Measurements from ENCODE around the gene TCIRG1.

TCIRG1 gene

GRCh38 chr11:67996051-67996450, 42.8 kb upstream of the TCIRG1 start:
- H2BK5ac ChIP-seq (ENCODE audit: low read depth, low read length, poor library complexity, severe bottlenecking): no peak overlapping the region
- no peaks in the 10 kb centered on the region for H3K79me1 ChIP-seq (replicated peaks; ENCODE audit: low read length, poor library complexity, severe bottlenecking)
- H3K14ac ChIP-seq (ENCODE audit: low read length in 2 of 2): no peak overlapping the region
- DNase-seq: no peak
- H3K4me3 ChIP-seq (ENCODE audit: insufficient read depth in 1 of 2, low read depth in 1 of 2, low read length in 2 of 2): no peak overlapping the region
- no peak overlapping the region for H3K4ac ChIP-seq (ENCODE audit: low read depth in 1 of 2, low read length in 2 of 2)
- H3K27ac ChIP-seq (ENCODE audit: low read length, poor library complexity, severe bottlenecking): no peak overlapping the region
- H2BK15ac ChIP-seq (ENCODE audit: low read depth, poor library complexity, severe bottlenecking): no peak overlapping the region
- no peaks in the 10 kb centered on the region for H3K9me3 ChIP-seq (ENCODE audit: control insufficient read depth, low read length)
- no peak overlapping the region for H3K4me2 ChIP-seq (ENCODE audit: low read length, poor library complexity, severe bottlenecking)
- H3K36me3 ChIP-seq (ENCODE audit: control insufficient read depth in 1 of 2, insufficient read depth in 2 of 2, low read depth in 1 of 2, low read length in 2 of 2): peaks cover 0 to 30% of the 10 kb centered on the region in 2 experiments
- peaks cover 0 to under 1% of the 10 kb centered on the region in 2 experiments for H3K27me3 ChIP-seq (ENCODE audit: control insufficient read depth in 1 of 2, insufficient read depth in 1 of 2, low read length in 2 of 2)
- H2BK120ac ChIP-seq (ENCODE audit: low read depth, low read length): no peak overlapping the region
- 97% methylated on average over 7 of the region's 13 CpGs for WGBS
- no peak overlapping the region for H2BK12ac ChIP-seq (ENCODE audit: low read length in 2 of 2)
- no peak overlapping the region for H3K18ac ChIP-seq (ENCODE audit: low read depth in 1 of 2, low read length in 2 of 2)
- no peak overlapping the region for H3K23ac ChIP-seq (ENCODE audit: low read length in 2 of 2)
- H3K4me1 ChIP-seq (ENCODE audit: control insufficient read depth, insufficient read depth, low read depth, low read length): peaks cover 2% of the 10 kb centered on the region
- no peak overlapping the region for H3K9ac ChIP-seq (ENCODE audit: low read length)
- H2AK5ac ChIP-seq (ENCODE audit: low read length, severe bottlenecking): no peak overlapping the region
- no peak overlapping the region for H2AFZ ChIP-seq (ENCODE audit: low read depth, low read length)
- no peak overlapping the region for H4K91ac ChIP-seq (ENCODE audit: low read length)
- H4K8ac ChIP-seq (ENCODE audit: low read length): no peak overlapping the region

GRCh38 chr11:67996622-67997474, 42.0 kb upstream of the TCIRG1 start:
- H3K4me1 ChIP-seq (ENCODE audit: control insufficient read depth, insufficient read depth, low read depth, low read length): peaks cover 2% of the 10 kb centered on the region
- no peak overlapping the region for H2AK5ac ChIP-seq (ENCODE audit: low read length, severe bottlenecking)
- H3K18ac ChIP-seq (ENCODE audit: low read depth in 1 of 2, low read length in 2 of 2): peak overlapping the region in 1 of 2 experiments; percentile 34
- no peaks in the 10 kb centered on the region for H3K27me3 ChIP-seq (ENCODE audit: control insufficient read depth in 1 of 2, insufficient read depth in 1 of 2, low read length in 2 of 2)
- no peak overlapping the region for H3K4ac ChIP-seq (ENCODE audit: low read depth in 1 of 2, low read length in 2 of 2)
- peaks cover 0 to 30% of the 10 kb centered on the region in 2 experiments for H3K36me3 ChIP-seq (ENCODE audit: control insufficient read depth in 1 of 2, insufficient read depth in 2 of 2, low read depth in 1 of 2, low read length in 2 of 2)
- DNase-seq: peak; percentile 57
- no peak overlapping the region for H3K23ac ChIP-seq (ENCODE audit: low read length in 2 of 2)
- no peaks in the 10 kb centered on the region for H3K9me3 ChIP-seq (ENCODE audit: control insufficient read depth, low read length)
- H2BK15ac ChIP-seq (ENCODE audit: low read depth, poor library complexity, severe bottlenecking): no peak overlapping the region
- H2BK12ac ChIP-seq (ENCODE audit: low read length in 2 of 2): no peak overlapping the region
- H2BK120ac ChIP-seq (ENCODE audit: low read depth, low read length): no peak overlapping the region
- no peak overlapping the region for H3K27ac ChIP-seq (ENCODE audit: low read length, poor library complexity, severe bottlenecking)
- H2AFZ ChIP-seq (ENCODE audit: low read depth, low read length): peak overlapping the region; percentile 15
- H3K9ac ChIP-seq (ENCODE audit: low read length): no peak overlapping the region
- no peaks in the 10 kb centered on the region for H3K79me1 ChIP-seq (replicated peaks; ENCODE audit: low read length, poor library complexity, severe bottlenecking)
- no peak overlapping the region for H3K14ac ChIP-seq (ENCODE audit: low read length in 2 of 2)
- no peak overlapping the region for H2BK5ac ChIP-seq (ENCODE audit: low read depth, low read length, poor library complexity, severe bottlenecking)
- H4K8ac ChIP-seq (ENCODE audit: low read length): peak overlapping the region; percentile 43
- no peak overlapping the region for H3K4me3 ChIP-seq (ENCODE audit: insufficient read depth in 1 of 2, low read depth in 1 of 2, low read length in 2 of 2)
- peak overlapping the region; percentile 20 for H4K91ac ChIP-seq (ENCODE audit: low read length)
- WGBS: 47% methylated on average over 41 of the region's 41 CpGs
- H3K4me2 ChIP-seq (ENCODE audit: low read length, poor library complexity, severe bottlenecking): no peak overlapping the region

- Histone ChIP-seq H3K4me2 (ENCODE audit: low read length, poor library complexity, severe bottlenecking) (no peak overlapping the region), H4K91ac (ENCODE audit: low read length) (peak overlapping the region; percentile 43), H3K4me3 (ENCODE audit: insufficient read depth in 1 of 2, low read depth in 1 of 2, low read length in 2 of 2) (no peak overlapping the region), H3K79me1 (replicated peaks; ENCODE audit: low read length, poor library complexity, severe bottlenecking) (no peaks in the 10 kb centered on the region), H3K9ac (ENCODE audit: low read length) (no peak overlapping the region), H3K9me3 (ENCODE audit: control insufficient read depth, low read length) (no peaks in the 10 kb centered on the region), H4K8ac (ENCODE audit: low read length) (no peak overlapping the region), H3K4me1 (ENCODE audit: control insufficient read depth, insufficient read depth, low read depth, low read length) (peaks cover 3% of the 10 kb centered on the region), H3K27me3 (ENCODE audit: control insufficient read depth in 1 of 2, insufficient read depth in 1 of 2, low read length in 2 of 2) (no peaks in the 10 kb centered on the region), H2AK5ac (ENCODE audit: low read length, severe bottlenecking) (no peak overlapping the region), H3K23ac (ENCODE audit: low read length in 2 of 2) (no peak overlapping the region), H3K14ac (ENCODE audit: low read length in 2 of 2) (no peak overlapping the region), H2BK12ac (ENCODE audit: low read length in 2 of 2) (no peak overlapping the region), H3K27ac (ENCODE audit: low read length, poor library complexity, severe bottlenecking) (no peak overlapping the region), H2BK5ac (ENCODE audit: low read depth, low read length, poor library complexity, severe bottlenecking) (no peak overlapping the region), H2BK120ac (ENCODE audit: low read depth, low read length) (no peak overlapping the region), H2AFZ (ENCODE audit: low read depth, low read length) (no peak overlapping the region), H3K4ac (ENCODE audit: low read depth in 1 of 2, low read length in 2 of 2) (no peak overlapping the region), H3K36me3 (ENCODE audit: control insufficient read depth in 1 of 2, insufficient read depth in 2 of 2, low read depth in 1 of 2, low read length in 2 of 2) (peaks cover 0 to 30% of the 10 kb centered on the region in 2 experiments), H2BK15ac (ENCODE audit: low read depth, poor library complexity, severe bottlenecking) (no peak overlapping the region), H3K18ac (ENCODE audit: low read depth in 1 of 2, low read length in 2 of 2) (no peak overlapping the region)
- DNase-seq: no peak
- WGBS: 97% methylated on average over 25 of the region's 29 CpGs
These were observed 41.3 kb upstream of the TCIRG1 start for GRCh38 chr11:67997475-67997921.

GRCh38 chr11:67998150-67999045, 40.4 kb upstream of the TCIRG1 start:
- no peak overlapping the region for H2BK5ac ChIP-seq (ENCODE audit: low read depth, low read length, poor library complexity, severe bottlenecking)
- WGBS: 91% methylated on average over 7 of the region's 9 CpGs
- H3K4me3 ChIP-seq (ENCODE audit: insufficient read depth in 1 of 2, low read depth in 1 of 2, low read length in 2 of 2): no peak overlapping the region

More at GRCh38 chr11:67998150-67999045, 40.4 kb upstream of the TCIRG1 start:
- Histone ChIP-seq H3K4me2 (ENCODE audit: low read length, poor library complexity, severe bottlenecking) (no peak overlapping the region), H3K9ac (ENCODE audit: low read length) (no peak overlapping the region), H3K14ac (ENCODE audit: low read length in 2 of 2) (no peak overlapping the region), H2BK120ac (ENCODE audit: low read depth, low read length) (no peak overlapping the region), H3K36me3 (ENCODE audit: control insufficient read depth in 1 of 2, insufficient read depth in 2 of 2, low read depth in 1 of 2, low read length in 2 of 2) (peaks cover 0 to 30% of the 10 kb centered on the region in 2 experiments), H4K91ac (ENCODE audit: low read length) (no peak overlapping the region), H2AFZ (ENCODE audit: low read depth, low read length) (no peak overlapping the region), H3K18ac (ENCODE audit: low read depth in 1 of 2, low read length in 2 of 2) (no peak overlapping the region), H3K23ac (ENCODE audit: low read length in 2 of 2) (no peak overlapping the region), H3K4me1 (ENCODE audit: control insufficient read depth, insufficient read depth, low read depth, low read length) (peaks cover 11% of the 10 kb centered on the region), H2AK5ac (ENCODE audit: low read length, severe bottlenecking) (no peak overlapping the region), H3K27ac (ENCODE audit: low read length, poor library complexity, severe bottlenecking) (no peak overlapping the region), H3K27me3 (ENCODE audit: control insufficient read depth in 1 of 2, insufficient read depth in 1 of 2, low read length in 2 of 2) (no peaks in the 10 kb centered on the region), H3K79me1 (replicated peaks; ENCODE audit: low read length, poor library complexity, severe bottlenecking) (no peaks in the 10 kb centered on the region), H3K4ac (ENCODE audit: low read depth in 1 of 2, low read length in 2 of 2) (no peak overlapping the region), H4K8ac (ENCODE audit: low read length) (no peak overlapping the region), H3K9me3 (ENCODE audit: control insufficient read depth, low read length) (no peaks in the 10 kb centered on the region), H2BK15ac (ENCODE audit: low read depth, poor library complexity, severe bottlenecking) (no peak overlapping the region), H2BK12ac (ENCODE audit: low read length in 2 of 2) (no peak overlapping the region)
- DNase-seq: no peak

All from mesenchymal stem cell (in vitro differentiated cells and primary cell).